CD4-positive, alpha-beta T cell (primary cell): ENCODE data around the gene WASHC3. TPM values are rescaled to one million over a fixed set of nuclear protein-coding genes. Genes with fewer than 3 reads are reported as not detected.

ENCODE experiments used
- ATAC-seq: fragments of 200-7000 bp; cut with Tn5 transposase; one replicate; pipeline ENCODE4 v1.10.0; 2022; ENCODE audit warnings: mild to moderate bottlenecking; ENCODE audit not compliant: poor library complexity
- CTCF ChIA-PET: fragments of 350-600 bp; sonication (Branson Sonifier 250); formaldehyde crosslinking; loops from one replicate; lab custom pipeline; 2021; ENCODE audit warnings: antibody characterized with exemption, inconsistent platforms; lab: Charles Lee
- POLR2A ChIA-PET: fragments of 350-600 bp; sonication (Branson Sonifier 250); formaldehyde crosslinking; loops from one replicate; lab custom pipeline; 2021; ENCODE audit warnings: antibody characterized with exemption, inconsistent platforms; lab: Charles Lee
- DNase-seq, 14 experiments: peaks; one replicate each; pipeline ENCODE4 v3.0.0-alpha.2; 2013 to 2020; ENCODE audit warnings: mixed read lengths in 2 of 14
- H3K27ac ChIP-seq, 2 donors: one replicate each; pipeline versions ENCODE4 v1.5.1 to v1.7.0; 2013; ENCODE audit warnings: low read length in 2 of 2, low read depth in 1 of 2, mild to moderate bottlenecking in 1 of 2
- H3K27me3 ChIP-seq, 2 experiments: 1 replicate in 1 of 2; 2 replicates in 1 of 2; pipeline versions ENCODE4 v1.6.1 to v1.7.0; 2013; ENCODE audit warnings: low read length in 2 of 2, control low read depth in 1 of 2, mild to moderate bottlenecking in 1 of 2, moderate library complexity in 1 of 2; ENCODE audit not compliant: insufficient read depth in 2 of 2, control insufficient read depth in 1 of 2
- H3K36me3 ChIP-seq: one replicate; pipeline ENCODE4 v1.6.1; 2013; ENCODE audit warnings: low read length, control low read depth; ENCODE audit not compliant: insufficient read depth
- H3K4me1 ChIP-seq: one replicate; pipeline ENCODE4 v1.6.1; 2013; ENCODE audit warnings: low read length, control low read depth; ENCODE audit not compliant: insufficient read depth
- H3K4me3 ChIP-seq: one replicate; pipeline ENCODE4 v1.5.1; 2013; ENCODE audit warnings: mild to moderate bottlenecking, low read length, moderate library complexity
- H3K9me3 ChIP-seq, 2 experiments: 1 replicate in 1 of 2; 2 replicates in 1 of 2; pipeline versions ENCODE4 v1.6.1 to v1.7.0; 2013; ENCODE audit warnings: low read length in 2 of 2, mild to moderate bottlenecking in 2 of 2, control low read depth in 1 of 2, moderate library complexity in 1 of 2; ENCODE audit not compliant: control insufficient read depth in 1 of 2, insufficient read depth in 1 of 2
- H3K27ac Mint-ChIP-seq: one replicate; pipeline ENCODE4 v1.8.0; 2020; ENCODE audit warnings: mixed read lengths
- H3K27me3 Mint-ChIP-seq: one replicate; pipeline ENCODE4 v1.8.0; 2021; ENCODE audit warnings: mixed read lengths
- H3K36me3 Mint-ChIP-seq: one replicate; pipeline ENCODE4 v1.8.0; 2021; ENCODE audit warnings: low read depth, mixed read lengths
- H3K4me1 Mint-ChIP-seq: one replicate; pipeline ENCODE4 v1.8.0; 2021; ENCODE audit warnings: low read depth, mixed read lengths
- H3K4me3 Mint-ChIP-seq: one replicate; pipeline ENCODE4 v1.8.0; 2020; ENCODE audit warnings: mild to moderate bottlenecking, mixed read lengths
- H3K9me3 Mint-ChIP-seq: one replicate; pipeline ENCODE4 v1.8.0; 2020; ENCODE audit warnings: mixed read lengths
- intact Hi-C, 2 experiments: fragments of 100-400 bp; cut with DNase I in 1 of 2; cut with micrococcal nuclease in 1 of 2; formaldehyde crosslinking; loops; one replicate each; pipeline versions ENCODE4 v1.15.1 to v1.9.0; 2023 to 2025; cut with DNase I, micrococcal nuclease
- total RNA-seq, 174 experiments: library from RNA in 2 of 174; stranded (reverse) in 2 of 174; gene quantifications; one replicate each; pipeline ENCODE4 v1.2.3 and lab custom pipeline; 2021 to 2026
- TF ChIP-seq, protein P1 (sequence below): fragments of 200-600 bp; IDR thresholded peaks from one replicate; pipeline ENCODE4 v1.8.0; 2022; ENCODE audit warnings: antibody characterized with exemption, mild to moderate bottlenecking

The WASHC3 gene
- total RNA-seq, 2 experiments from 2014 or later: 16.9 to 20.3 TPM

DNA sequence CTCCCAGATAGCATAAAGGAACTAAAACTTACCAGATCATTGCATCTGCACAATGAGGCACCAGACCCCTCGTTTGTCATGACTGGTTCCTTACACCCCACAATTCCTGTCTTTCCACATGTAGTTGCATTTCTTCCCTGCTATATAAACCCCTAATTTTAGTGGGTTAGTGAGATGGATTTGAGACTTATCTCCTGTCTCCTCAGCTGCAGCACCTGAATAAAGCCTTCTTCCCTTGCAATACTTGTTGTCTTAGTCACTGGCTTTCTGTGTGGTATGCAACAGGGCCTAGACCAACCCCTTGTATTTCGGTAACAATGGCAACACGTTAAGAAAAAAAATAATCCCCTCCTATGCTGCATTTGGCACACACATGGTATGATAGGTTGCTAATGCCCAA, 45.1 kb upstream of the WASHC3 start:
- TF ChIP-seq, protein P1, sequence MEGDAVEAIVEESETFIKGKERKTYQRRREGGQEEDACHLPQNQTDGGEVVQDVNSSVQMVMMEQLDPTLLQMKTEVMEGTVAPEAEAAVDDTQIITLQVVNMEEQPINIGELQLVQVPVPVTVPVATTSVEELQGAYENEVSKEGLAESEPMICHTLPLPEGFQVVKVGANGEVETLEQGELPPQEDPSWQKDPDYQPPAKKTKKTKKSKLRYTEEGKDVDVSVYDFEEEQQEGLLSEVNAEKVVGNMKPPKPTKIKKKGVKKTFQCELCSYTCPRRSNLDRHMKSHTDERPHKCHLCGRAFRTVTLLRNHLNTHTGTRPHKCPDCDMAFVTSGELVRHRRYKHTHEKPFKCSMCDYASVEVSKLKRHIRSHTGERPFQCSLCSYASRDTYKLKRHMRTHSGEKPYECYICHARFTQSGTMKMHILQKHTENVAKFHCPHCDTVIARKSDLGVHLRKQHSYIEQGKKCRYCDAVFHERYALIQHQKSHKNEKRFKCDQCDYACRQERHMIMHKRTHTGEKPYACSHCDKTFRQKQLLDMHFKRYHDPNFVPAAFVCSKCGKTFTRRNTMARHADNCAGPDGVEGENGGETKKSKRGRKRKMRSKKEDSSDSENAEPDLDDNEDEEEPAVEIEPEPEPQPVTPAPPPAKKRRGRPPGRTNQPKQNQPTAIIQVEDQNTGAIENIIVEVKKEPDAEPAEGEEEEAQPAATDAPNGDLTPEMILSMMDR: no peak
- CTCF ChIA-PET: no interaction called here
- no peaks in the 10 kb centered on the region for H3K9me3 ChIP-seq
- Mint-ChIP-seq H3K9me3 (no peaks in the 10 kb centered on the region), H3K36me3 (peaks cover 96% of the 10 kb centered on the region), H3K4me1 (peaks cover 15% of the 10 kb centered on the region), H3K27ac (no peak overlapping the region), H3K4me3 (no peak overlapping the region), H3K27me3 (no peaks in the 10 kb centered on the region)
- no peak overlapping the region for H3K4me3 ChIP-seq
- intact Hi-C loops: no loop called here
- DNase-seq (no peak), ATAC-seq (no peak)
- H3K36me3 ChIP-seq: peaks cover 42% of the 10 kb centered on the region
- no peak overlapping the region for H3K27ac ChIP-seq
- no peaks in the 10 kb centered on the region for H3K4me1 ChIP-seq
- POLR2A ChIA-PET: interaction anchor here (0.6 kb wide), 1 partner anchor 16 kb away, joined by 3 read pairs; no protein-coding TSS in a partner anchor
- H3K27me3 ChIP-seq: no peaks in the 10 kb centered on the region

DNA sequence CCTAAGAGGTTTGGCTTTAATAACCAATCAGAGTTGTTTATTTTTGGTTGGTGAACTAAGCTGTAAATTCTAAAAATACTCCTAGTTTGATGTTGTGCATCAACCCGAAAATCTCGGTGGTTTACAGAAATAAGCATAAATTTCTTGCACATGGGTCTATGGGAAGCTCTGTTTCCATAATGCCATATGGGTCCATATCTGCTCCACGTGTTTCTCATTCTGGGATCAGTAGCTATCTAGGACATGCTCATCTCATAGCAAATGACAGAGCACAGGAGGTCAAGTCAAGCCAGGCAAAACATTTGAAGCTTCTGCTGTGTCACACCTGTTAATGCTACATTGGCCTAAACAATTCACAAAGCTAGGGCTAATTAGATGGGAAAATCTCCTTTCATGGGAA, 35.1 kb upstream of the WASHC3 start:
- peaks cover 29% of the 10 kb centered on the region for H3K36me3 ChIP-seq
- Mint-ChIP-seq H3K4me3 (no peak overlapping the region), H3K27me3 (no peaks in the 10 kb centered on the region), H3K9me3 (no peaks in the 10 kb centered on the region), H3K36me3 (peaks cover 55% of the 10 kb centered on the region), H3K4me1 (no peaks in the 10 kb centered on the region), H3K27ac (no peak overlapping the region)
- ChIA-PET POLR2A (no interaction called here), CTCF (no interaction called here)
- H3K27me3 ChIP-seq: no peaks in the 10 kb centered on the region
- H3K4me1 ChIP-seq: no peaks in the 10 kb centered on the region
- DNase-seq (no peak), ATAC-seq (no peak)
- H3K27ac ChIP-seq: no peak overlapping the region
- H3K9me3 ChIP-seq: no peaks in the 10 kb centered on the region
- intact Hi-C loops: loop anchor here (5.0 kb wide), 1 partner anchor 385 kb away; the partner anchor contains the start of gene IGF1 (in 2 of the 2)
- H3K4me3 ChIP-seq: no peak overlapping the region
- TF ChIP-seq, protein P1: no peak

DNA sequence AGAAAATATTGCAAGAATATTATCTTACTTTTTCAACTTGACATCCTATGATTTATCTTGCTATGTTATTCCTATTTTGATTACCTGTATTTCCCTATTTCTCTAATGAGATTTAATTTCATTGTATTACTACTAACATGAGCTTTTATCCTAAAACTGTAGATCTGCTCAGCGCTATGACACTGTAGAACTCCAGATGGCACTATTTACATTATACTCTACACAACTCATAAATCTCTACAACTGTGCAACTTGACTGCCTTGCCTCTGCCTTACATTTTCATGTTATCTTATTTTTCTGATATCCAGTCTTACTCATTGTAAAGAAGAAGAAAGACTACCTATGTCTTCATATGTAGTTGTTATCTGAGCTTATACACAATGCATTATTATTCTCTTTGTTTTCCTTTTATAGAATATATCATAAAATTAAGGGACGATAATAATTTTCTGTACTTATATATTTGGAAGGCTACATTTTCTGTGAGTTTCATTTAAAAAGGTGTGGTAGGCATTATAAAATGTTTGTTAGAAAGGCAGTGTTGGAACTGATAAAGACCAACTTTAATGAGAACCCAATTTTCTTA, 34.0 kb upstream of the WASHC3 start:
- H3K9me3 Mint-ChIP-seq: no peaks in the 10 kb centered on the region
- peaks cover 63% of the 10 kb centered on the region for H3K36me3 Mint-ChIP-seq
- H3K4me1 ChIP-seq: no peaks in the 10 kb centered on the region
- POLR2A ChIA-PET: no interaction called here
- H3K4me3 ChIP-seq: no peak overlapping the region
- DNase-seq (peak in 3 of 14 experiments; percentile 8 to 16 (median 12)), ATAC-seq (no peak)
- peaks cover 29% of the 10 kb centered on the region for H3K36me3 ChIP-seq
- no peak overlapping the region for H3K27ac Mint-ChIP-seq
- no peak overlapping the region for H3K27ac ChIP-seq
- TF ChIP-seq, protein P1: peak; percentile 45
- H3K27me3 ChIP-seq: no peaks in the 10 kb centered on the region
- intact Hi-C loops: loop anchor here (5.0 kb wide), 1 partner anchor 387 kb away; the partner anchor contains the start of gene IGF1 (in 2 of the 2)
- no peaks in the 10 kb centered on the region for H3K4me1 Mint-ChIP-seq
- CTCF ChIA-PET: interaction anchor here (1.2 kb wide), 1 partner anchor 14 kb away, joined by 3 read pairs; no protein-coding TSS in a partner anchor
- no peaks in the 10 kb centered on the region for H3K27me3 Mint-ChIP-seq
- no peak overlapping the region for H3K4me3 Mint-ChIP-seq
- no peaks in the 10 kb centered on the region for H3K9me3 ChIP-seq
